Measurements from ENCODE around the gene TOMM70. TPM values are rescaled to one million over a fixed set of nuclear protein-coding genes. Genes with fewer than 3 reads are reported as not detected.

Gene TOMM70
- polyA plus RNA-seq, 3 donors: 4.9 to 6.3 (median 6.3) TPM

DNA sequence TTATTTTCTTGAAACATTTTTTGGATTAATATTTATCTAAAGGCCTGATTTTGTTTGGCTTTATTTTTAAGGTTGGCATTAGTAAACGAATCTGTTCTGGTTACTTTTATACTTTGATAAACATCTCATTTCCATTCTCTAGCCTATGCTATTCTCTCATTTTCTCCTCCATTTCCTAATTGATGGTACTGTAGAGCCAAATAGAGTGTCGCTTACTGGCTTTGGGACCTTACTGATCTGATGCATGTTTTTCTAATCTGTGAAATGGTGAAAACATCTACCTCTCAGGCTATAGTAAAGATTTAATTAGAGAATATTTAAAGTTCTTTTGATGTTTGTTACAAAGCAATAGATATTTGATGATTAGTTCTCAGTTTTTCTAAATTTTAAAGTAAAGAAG is 2.0 kb upstream of the TOMM70 start:
- WGBS (ENCODE audit: insufficient coverage): no CpG with 5 or more reads among the region's 2 CpGs
- Mint-ChIP-seq H3K36me3 (peaks cover 1 to 6% of the 10 kb centered on the region in 2 donors), H3K4me3 (no peak overlapping the region), H3K4me1 (peaks cover 37% of the 10 kb centered on the region), H3K27ac (no peak overlapping the region), H3K27me3 (ENCODE audit: low read depth in 3 of 3) (peaks cover 0 to 2% (median 0%) of the 10 kb centered on the region in 3 donors), H3K9me3 (peaks cover 7 to 15% (median 10%) of the 10 kb centered on the region in 7 donors)
- TF ChIP-seq, protein P1, sequence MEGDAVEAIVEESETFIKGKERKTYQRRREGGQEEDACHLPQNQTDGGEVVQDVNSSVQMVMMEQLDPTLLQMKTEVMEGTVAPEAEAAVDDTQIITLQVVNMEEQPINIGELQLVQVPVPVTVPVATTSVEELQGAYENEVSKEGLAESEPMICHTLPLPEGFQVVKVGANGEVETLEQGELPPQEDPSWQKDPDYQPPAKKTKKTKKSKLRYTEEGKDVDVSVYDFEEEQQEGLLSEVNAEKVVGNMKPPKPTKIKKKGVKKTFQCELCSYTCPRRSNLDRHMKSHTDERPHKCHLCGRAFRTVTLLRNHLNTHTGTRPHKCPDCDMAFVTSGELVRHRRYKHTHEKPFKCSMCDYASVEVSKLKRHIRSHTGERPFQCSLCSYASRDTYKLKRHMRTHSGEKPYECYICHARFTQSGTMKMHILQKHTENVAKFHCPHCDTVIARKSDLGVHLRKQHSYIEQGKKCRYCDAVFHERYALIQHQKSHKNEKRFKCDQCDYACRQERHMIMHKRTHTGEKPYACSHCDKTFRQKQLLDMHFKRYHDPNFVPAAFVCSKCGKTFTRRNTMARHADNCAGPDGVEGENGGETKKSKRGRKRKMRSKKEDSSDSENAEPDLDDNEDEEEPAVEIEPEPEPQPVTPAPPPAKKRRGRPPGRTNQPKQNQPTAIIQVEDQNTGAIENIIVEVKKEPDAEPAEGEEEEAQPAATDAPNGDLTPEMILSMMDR (IDR thresholded peaks at IDR 0.05): no peak
- H4K20me1 ChIP-seq (ENCODE audit: insufficient read depth, low read length): peaks cover 7% of the 10 kb centered on the region
- H3K4me1 ChIP-seq (ENCODE audit: control insufficient read depth in 1 of 2, insufficient read depth in 2 of 2, low read length in 2 of 2): peaks cover 25 to 29% of the 10 kb centered on the region in 2 donors
- no peak overlapping the region for H3K4me3 ChIP-seq (replicated peaks in 1 of 3; ENCODE audit: low read depth in 2 of 3, low read length in 3 of 3)
- no peak for DNase-seq
- intact Hi-C loops (cut with micrococcal nuclease): loop anchor here (5.0 kb wide), 2 partner anchors 141 to 309 kb away; partner anchors contain the start of gene TBC1D23 (in 1 of the 2)
- no peak overlapping the region for H3K4me2 ChIP-seq (replicated peaks; ENCODE audit: extremely low read depth, low read length, poor library complexity, severe bottlenecking)
- H3K9ac ChIP-seq (ENCODE audit: insufficient read depth, low read length, poor library complexity, severe bottlenecking): no peak overlapping the region
- H2AFZ ChIP-seq (ENCODE audit: insufficient read depth, low read depth, low read length, poor library complexity, severe bottlenecking): no peak overlapping the region
- no peaks in the 10 kb centered on the region for H3K27me3 ChIP-seq (ENCODE audit: control insufficient read depth in 2 of 2, insufficient read depth in 2 of 2, low read length in 2 of 2)
- H3K79me2 ChIP-seq (ENCODE audit: insufficient read depth, low read length): peaks cover 38% of the 10 kb centered on the region
- peaks cover 0 to 9% of the 10 kb centered on the region in 2 donors for H3K9me3 ChIP-seq (replicated peaks in 1 of 2; ENCODE audit: control insufficient read depth in 1 of 2, insufficient read depth in 1 of 2, low read length in 2 of 2)
- H3K36me3 ChIP-seq (replicated peaks in 1 of 2; ENCODE audit: control insufficient read depth in 1 of 2, insufficient read depth in 2 of 2, low read length in 2 of 2): no peaks in the 10 kb centered on the region
- H3K27ac ChIP-seq (ENCODE audit: low read depth in 1 of 2, low read length in 2 of 2): no peak overlapping the region

DNA sequence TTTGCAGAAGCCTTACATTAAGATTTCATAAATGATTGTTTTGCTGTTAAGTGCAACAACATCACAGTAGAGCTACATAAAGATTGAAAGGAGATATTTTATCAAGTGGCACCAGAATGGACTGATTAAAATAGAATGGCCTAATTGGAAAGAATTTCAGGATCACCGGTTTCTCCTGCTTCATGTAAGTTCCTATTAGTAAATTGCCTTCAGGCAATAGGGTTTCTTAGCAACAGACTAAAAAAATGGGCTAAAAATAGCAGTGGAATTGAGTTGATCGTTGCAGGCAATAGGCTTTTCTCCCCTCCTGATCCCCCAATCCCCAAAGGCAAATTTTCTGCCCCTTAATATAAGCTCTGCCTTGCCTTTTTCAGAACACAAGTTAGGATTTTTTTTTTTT is 1.4 kb upstream of the TOMM70 start:
- WGBS (ENCODE audit: insufficient coverage): no CpG with 5 or more reads among the region's 2 CpGs
- Histone ChIP-seq H3K4me3 (replicated peaks in 1 of 3; ENCODE audit: low read depth in 2 of 3, low read length in 3 of 3) (peak overlapping the region; percentile 86 to 96 (median 91)), H3K79me2 (ENCODE audit: insufficient read depth, low read length) (peaks cover 45% of the 10 kb centered on the region), H3K27ac (ENCODE audit: low read depth in 1 of 2, low read length in 2 of 2) (peak overlapping the region in 1 of 2 donors; percentile 86), H4K20me1 (ENCODE audit: insufficient read depth, low read length) (peaks cover 11% of the 10 kb centered on the region), H3K9me3 (replicated peaks in 1 of 2; ENCODE audit: control insufficient read depth in 1 of 2, insufficient read depth in 1 of 2, low read length in 2 of 2) (peaks cover 0 to 3% of the 10 kb centered on the region in 2 donors), H3K36me3 (replicated peaks in 1 of 2; ENCODE audit: control insufficient read depth in 1 of 2, insufficient read depth in 2 of 2, low read length in 2 of 2) (no peaks in the 10 kb centered on the region), H3K4me2 (replicated peaks; ENCODE audit: extremely low read depth, low read length, poor library complexity, severe bottlenecking) (peak overlapping the region; percentile 92), H3K4me1 (ENCODE audit: control insufficient read depth in 1 of 2, insufficient read depth in 2 of 2, low read length in 2 of 2) (peaks cover 25 to 29% of the 10 kb centered on the region in 2 donors), H3K27me3 (ENCODE audit: control insufficient read depth in 2 of 2, insufficient read depth in 2 of 2, low read length in 2 of 2) (no peaks in the 10 kb centered on the region), H2AFZ (ENCODE audit: insufficient read depth, low read depth, low read length, poor library complexity, severe bottlenecking) (peak overlapping the region; percentile 92), H3K9ac (ENCODE audit: insufficient read depth, low read length, poor library complexity, severe bottlenecking) (no peak overlapping the region)
- H3K4me3 Mint-ChIP-seq: peak overlapping the region; percentile 89 to 99
- intact Hi-C loops (cut with micrococcal nuclease): loop anchor here (5.0 kb wide), 2 partner anchors 140 to 310 kb away; partner anchors contain the start of gene TBC1D23 (in 1 of the 2)
- peaks cover under 1 to 8% (median 5%) of the 10 kb centered on the region in 7 donors for H3K9me3 Mint-ChIP-seq
- H3K36me3 Mint-ChIP-seq: peaks cover 4 to 7% of the 10 kb centered on the region in 2 donors
- H3K27me3 Mint-ChIP-seq (ENCODE audit: low read depth in 3 of 3): peaks cover 0 to 2% (median 0%) of the 10 kb centered on the region in 3 donors
- no peak for DNase-seq
- TF ChIP-seq, protein P1 (IDR thresholded peaks at IDR 0.05): no peak
- H3K4me1 Mint-ChIP-seq: peaks cover 39% of the 10 kb centered on the region
- H3K27ac Mint-ChIP-seq: peak overlapping the region in 3 of 7 donors; percentile 91 to 97 (median 94)
